ENCODE measurements around the gene ZNF14. TPM values are rescaled to one million over a fixed set of nuclear protein-coding genes. Genes with fewer than 3 reads are reported as not detected.

The ZNF14 gene
- total and polyA plus RNA-seq, 2 experiments from 2014 or later: 4.6 to 10.2 TPM

GRCh38 chr19:19745496-19746285 lies 12.8 kb upstream of the ZNF14 start:
- ATAC-seq (no peak), DNase-seq (ENCODE audit: low spot score) (no peak)
- H3F3A ChIP-seq (replicated peaks; ENCODE audit: low read depth): no peaks in the 10 kb centered on the region
- H3K79me2 ChIP-seq (replicated peaks; ENCODE audit: insufficient read depth): no peaks in the 10 kb centered on the region
- Mint-ChIP-seq H3K27me3 (ENCODE audit: insufficient read depth, low read depth, poor library complexity) (peaks cover 10% of the 10 kb centered on the region), H3K9me3 (peaks cover 12% of the 10 kb centered on the region; the same call in 1 of the 3 replicates), H3K4me1 (no peaks in the 10 kb centered on the region), H3K36me3 (ENCODE audit: low read depth) (no peaks in the 10 kb centered on the region; the same call in 2 of the 3 replicates), H3K4me3 (no peak overlapping the region), H3K27ac (no peak overlapping the region)
- no peaks in the 10 kb centered on the region for H3K4me1 ChIP-seq (ENCODE audit: insufficient read depth)
- H3K4me3 ChIP-seq: no peak overlapping the region
- H3K27ac ChIP-seq (ENCODE audit: low read depth): no peak overlapping the region
- no peaks in the 10 kb centered on the region for H4K20me1 ChIP-seq (replicated peaks; ENCODE audit: insufficient read depth)
- H3K4me2 ChIP-seq: no peak overlapping the region
- H3K27me3 ChIP-seq (ENCODE audit: insufficient read depth): no peaks in the 10 kb centered on the region
- TF ChIP-seq STAT1 (IDR thresholded peaks at IDR 0.05; ENCODE audit: unreplicated experiment) (no peak), CTCF (conservative IDR thresholded peaks at IDR 0.05; ENCODE audit: low read depth in 2 of 2) (0 out of 4 replicates have a peak, but pooled peaks of 1 of the 2 experiments have one; percentile 17)
- H3K36me3 ChIP-seq (ENCODE audit: insufficient read depth): no peaks in the 10 kb centered on the region
- no peak overlapping the region for H2AFZ ChIP-seq
- H3K9me2 ChIP-seq (ENCODE audit: insufficient read depth): 0 out of 2 replicates have a peak, but pooled peaks cover 2% of the 10 kb centered on the region

- H3K4me2 ChIP-seq: no peak overlapping the region
- no peak for DNase-seq (ENCODE audit: low spot score)
- H3K79me2 ChIP-seq (replicated peaks; ENCODE audit: insufficient read depth): no peaks in the 10 kb centered on the region
Measured at GRCh38 chr19:19744641-19745040, 11.7 kb upstream of the ZNF14 start.

More at GRCh38 chr19:19744641-19745040, 11.7 kb upstream of the ZNF14 start:
- ATAC-seq: no peak
- Histone ChIP-seq H2AFZ (no peak overlapping the region), H3K4me3 (no peak overlapping the region), H4K20me1 (replicated peaks; ENCODE audit: insufficient read depth) (no peaks in the 10 kb centered on the region), H3K9me2 (ENCODE audit: insufficient read depth) (0 out of 2 replicates have a peak, but pooled peaks cover 2% of the 10 kb centered on the region), H3K4me1 (ENCODE audit: insufficient read depth) (no peaks in the 10 kb centered on the region), H3F3A (replicated peaks; ENCODE audit: low read depth) (no peaks in the 10 kb centered on the region), H3K27me3 (ENCODE audit: insufficient read depth) (no peaks in the 10 kb centered on the region), H3K36me3 (ENCODE audit: insufficient read depth) (no peaks in the 10 kb centered on the region), H3K27ac (ENCODE audit: low read depth) (no peak overlapping the region)
- Mint-ChIP-seq H3K9me3 (peaks cover 12% of the 10 kb centered on the region; the same call in 1 of the 3 replicates), H3K27me3 (ENCODE audit: insufficient read depth, low read depth, poor library complexity) (peaks cover 15% of the 10 kb centered on the region), H3K4me3 (no peak overlapping the region), H3K36me3 (ENCODE audit: low read depth) (no peaks in the 10 kb centered on the region; the same call in 2 of the 3 replicates), H3K27ac (no peak overlapping the region), H3K4me1 (no peaks in the 10 kb centered on the region)
- TF ChIP-seq ETS1 (IDR thresholded peaks at IDR 0.05): no peak
- no peak for TF ChIP-seq STAT1 (IDR thresholded peaks at IDR 0.05; ENCODE audit: unreplicated experiment)
- TF ChIP-seq, protein P1, sequence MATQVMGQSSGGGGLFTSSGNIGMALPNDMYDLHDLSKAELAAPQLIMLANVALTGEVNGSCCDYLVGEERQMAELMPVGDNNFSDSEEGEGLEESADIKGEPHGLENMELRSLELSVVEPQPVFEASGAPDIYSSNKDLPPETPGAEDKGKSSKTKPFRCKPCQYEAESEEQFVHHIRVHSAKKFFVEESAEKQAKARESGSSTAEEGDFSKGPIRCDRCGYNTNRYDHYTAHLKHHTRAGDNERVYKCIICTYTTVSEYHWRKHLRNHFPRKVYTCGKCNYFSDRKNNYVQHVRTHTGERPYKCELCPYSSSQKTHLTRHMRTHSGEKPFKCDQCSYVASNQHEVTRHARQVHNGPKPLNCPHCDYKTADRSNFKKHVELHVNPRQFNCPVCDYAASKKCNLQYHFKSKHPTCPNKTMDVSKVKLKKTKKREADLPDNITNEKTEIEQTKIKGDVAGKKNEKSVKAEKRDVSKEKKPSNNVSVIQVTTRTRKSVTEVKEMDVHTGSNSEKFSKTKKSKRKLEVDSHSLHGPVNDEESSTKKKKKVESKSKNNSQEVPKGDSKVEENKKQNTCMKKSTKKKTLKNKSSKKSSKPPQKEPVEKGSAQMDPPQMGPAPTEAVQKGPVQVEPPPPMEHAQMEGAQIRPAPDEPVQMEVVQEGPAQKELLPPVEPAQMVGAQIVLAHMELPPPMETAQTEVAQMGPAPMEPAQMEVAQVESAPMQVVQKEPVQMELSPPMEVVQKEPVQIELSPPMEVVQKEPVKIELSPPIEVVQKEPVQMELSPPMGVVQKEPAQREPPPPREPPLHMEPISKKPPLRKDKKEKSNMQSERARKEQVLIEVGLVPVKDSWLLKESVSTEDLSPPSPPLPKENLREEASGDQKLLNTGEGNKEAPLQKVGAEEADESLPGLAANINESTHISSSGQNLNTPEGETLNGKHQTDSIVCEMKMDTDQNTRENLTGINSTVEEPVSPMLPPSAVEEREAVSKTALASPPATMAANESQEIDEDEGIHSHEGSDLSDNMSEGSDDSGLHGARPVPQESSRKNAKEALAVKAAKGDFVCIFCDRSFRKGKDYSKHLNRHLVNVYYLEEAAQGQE (IDR thresholded peaks at IDR 0.05; ENCODE audit: unreplicated experiment): no peak
- TF ChIP-seq ZNF462 (CRISPR knock-in tag; IDR thresholded peaks at IDR 0.05): no peak
- no peak for TF ChIP-seq EZH2phosphoT487 (IDR thresholded peaks at IDR 0.05; ENCODE audit: unreplicated experiment)
- TF ChIP-seq JUNB (IDR thresholded peaks at IDR 0.05; ENCODE audit: unreplicated experiment): no peak

All from GM23338 (cell line).